Posterior vena cava (tissue), 2 donors: ENCODE data around the gene ACTL7B. TPM values are rescaled to one million over a fixed set of nuclear protein-coding genes. Genes with fewer than 3 reads are reported as not detected.

Source experiments
- DNase-seq: peaks from one replicate; pipeline ENCODE4 v3.0.0-alpha.2; 2020; ENCODE audit warnings: low spot score
- intact Hi-C, 2 donors: fragments of 100-400 bp; cut with DNase I; formaldehyde crosslinking; loops; one replicate each; pipeline versions ENCODE4 v1.14.1 to v1.14.2; 2022 to 2023
- total RNA-seq, 2 donors: library from RNA; stranded (reverse); fragmentation: NEBNext Ultra II Directional; extraction: Animal tissue kit (Norgen Biotek cat#: 25700); gene quantifications; one replicate each; pipeline ENCODE4 v1.2.1, GENCODE V29; 2021
- donor health status: DM: yes; HTN: yes; CAD: no.
- donor health status: DM: yes; HTN: yes; CAD: no.

ACTL7B gene
- total RNA-seq, 2 donors from 2014 or later, result not detected

DNA sequence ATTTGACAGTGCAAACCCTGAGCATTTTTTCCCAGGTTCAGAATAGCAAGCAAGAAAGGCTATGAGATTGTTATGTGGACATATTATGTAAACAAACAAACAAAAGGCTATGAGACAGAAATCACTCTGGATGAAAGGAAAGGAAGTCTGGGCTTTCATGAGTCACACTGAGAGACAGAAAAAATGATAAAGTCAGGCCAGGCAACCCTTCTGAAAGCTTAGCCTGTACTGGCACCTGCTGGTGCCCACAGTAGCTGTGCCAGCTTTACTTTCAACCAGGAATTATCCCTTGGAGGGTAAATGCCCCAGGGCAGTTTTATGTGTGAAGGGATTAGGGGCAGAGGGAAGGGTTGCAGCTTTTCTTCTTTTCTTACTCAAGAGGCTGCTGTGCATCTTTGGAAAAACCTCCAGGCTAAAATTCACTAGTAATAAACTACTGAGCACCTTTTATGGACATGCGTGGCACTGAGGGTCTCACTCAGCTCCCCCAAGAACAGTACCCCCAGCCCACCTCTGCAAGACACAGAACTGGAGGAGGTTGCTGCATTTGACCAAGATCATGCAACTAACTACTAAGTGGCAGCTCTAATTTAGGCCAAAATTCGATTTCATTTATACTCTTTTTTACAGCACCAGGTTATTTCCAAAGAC is 41.7 kb downstream of the ACTL7B start:
- intact Hi-C loops, result no loop called here
- no peak for DNase-seq

DNA sequence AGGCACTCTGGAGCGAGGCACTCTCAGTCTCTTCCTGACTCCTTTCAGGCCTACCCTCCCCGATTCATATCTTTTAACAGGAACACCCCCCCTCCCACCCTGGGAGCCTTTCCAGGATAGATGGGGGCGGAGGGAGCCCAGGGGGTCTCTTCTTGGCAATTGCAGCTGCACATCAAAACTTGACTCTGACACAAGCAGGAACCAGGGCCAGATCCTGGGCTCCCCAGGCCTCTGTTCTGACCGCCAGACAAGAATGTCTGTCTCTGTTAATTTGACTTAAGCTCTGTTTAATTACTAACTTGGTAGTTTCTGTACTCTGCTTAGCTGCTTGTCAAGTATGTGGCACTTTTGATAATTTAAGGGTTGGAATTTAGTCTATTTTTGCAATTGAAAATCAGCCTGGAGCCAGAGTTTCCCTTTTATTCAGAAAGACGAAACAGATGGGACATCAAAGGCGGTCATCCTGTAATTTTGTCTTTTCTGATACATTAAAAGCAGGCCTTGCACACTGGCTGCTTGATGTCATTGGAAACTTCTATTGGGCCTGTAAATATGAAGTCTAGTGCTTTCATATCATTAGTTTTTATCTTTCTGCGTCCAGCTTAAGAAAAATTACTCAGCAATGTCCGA is 43.3 kb downstream of the ACTL7B start:
- DNase-seq, result no peak
- intact Hi-C loops, result no loop called here

DNA sequence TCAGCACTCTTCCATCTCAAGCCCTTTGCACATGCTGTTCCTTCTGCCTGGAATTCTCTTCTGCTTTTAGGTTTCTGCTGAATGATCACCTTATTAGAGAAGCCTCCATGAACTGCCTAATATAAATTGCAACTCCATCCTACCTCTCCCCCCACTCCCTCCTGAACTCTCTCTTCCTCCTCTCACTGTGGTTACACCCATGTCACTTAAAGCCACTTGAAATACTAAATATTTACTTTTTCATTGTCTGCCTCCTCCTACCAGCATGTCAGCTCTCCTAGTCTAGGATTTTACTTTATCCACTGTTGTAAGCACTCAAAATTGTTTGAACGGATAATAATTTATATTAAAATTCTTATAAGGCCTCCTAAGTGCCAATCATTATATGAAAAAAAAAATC is 43.8 kb downstream of the ACTL7B start:
- no peak for DNase-seq
- intact Hi-C loops, result no loop called here

DNA sequence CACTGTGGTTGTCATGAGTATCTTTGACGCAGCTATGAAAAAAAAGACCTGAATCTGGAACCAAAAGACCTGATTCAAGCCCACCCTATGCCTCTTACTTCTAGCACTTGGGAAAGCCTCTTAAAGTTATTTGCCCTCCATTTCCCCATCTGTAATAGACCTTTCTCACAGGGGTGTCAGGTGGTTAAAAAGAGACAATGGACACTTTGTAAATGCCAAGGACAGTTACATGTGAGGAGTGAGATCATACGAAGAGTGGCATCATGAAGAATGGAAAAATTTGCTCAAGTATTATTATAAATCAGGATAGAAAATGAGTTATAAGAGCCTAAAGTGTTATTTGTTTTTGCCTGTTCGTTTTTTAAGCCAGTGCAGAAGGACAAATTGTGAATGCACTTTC is 46.5 kb downstream of the ACTL7B start:
- intact Hi-C loops, result no loop called here
- no peak for DNase-seq

Other genes starting within 250 kb of the ACTL7B start
- gene ACTL7A, start 6.3 kb upstream of the ACTL7B start, total RNA-seq, result not detected
- gene ELP1, start 78.1 kb upstream of the ACTL7B start, total RNA-seq, result 10 to 100 TPM; 12.9 to 17.3 TPM
- gene ABITRAM, start 78.4 kb upstream of the ACTL7B start, total RNA-seq, result 10 to 100 TPM in 1 of 2 donors, 1 to 10 TPM in 1; 9.6 to 10.5 TPM
- 10 to 100 TPM; 36.6 to 67.8 TPM for gene CTNNAL1, start 157.5 kb upstream of the ACTL7B start, total RNA-seq